ENCODE results near the gene PIK3CA.

- no peak for TF ChIP-seq CTCF (IDR thresholded peaks at IDR 0.05)
- TF ChIP-seq POLR2A (IDR thresholded peaks at IDR 0.05), result no peak
- TF ChIP-seq EP300 (IDR thresholded peaks at IDR 0.05), result no peak
Observed at GRCh38 chr3:179272385-179272784, 124.2 kb downstream of the PIK3CA start.

All from ovary (tissue), 3 donors.